NB4 (cell line): ENCODE measurements around the gene STK39.

Experiments
- DNase-seq: peaks from one replicate; pipeline ENCODE4 v3.0.0; 2010; ENCODE audit warnings: low read depth
- H3K4me3 ChIP-seq: one replicate; pipeline ENCODE4 v1.5.1; 2011; ENCODE audit warnings: mild to moderate bottlenecking, low read depth, low read length, moderate library complexity
- MYC ChIP-seq: IDR thresholded peaks from 2 replicates; pipeline ENCODE4 v1.6.1; 2011; ENCODE audit warnings: low read depth, low read length
- POLR2A ChIP-seq: IDR thresholded peaks from 2 replicates; pipeline ENCODE4 v1.6.1; 2011; ENCODE audit warnings: mild to moderate bottlenecking; ENCODE audit not compliant: insufficient read length; ENCODE audit errors: extremely low read depth
- TF ChIP-seq, protein P1 (sequence below): IDR thresholded peaks from one replicate; pipeline ENCODE4 v1.5.1; 2012; ENCODE audit warnings: low read depth, low read length
- TF ChIP-seq, protein P2 (sequence below): IDR thresholded peaks from 2 replicates; pipeline ENCODE4 v1.6.1; 2011; ENCODE audit warnings: low read depth, low read length

Gene STK39

DNA sequence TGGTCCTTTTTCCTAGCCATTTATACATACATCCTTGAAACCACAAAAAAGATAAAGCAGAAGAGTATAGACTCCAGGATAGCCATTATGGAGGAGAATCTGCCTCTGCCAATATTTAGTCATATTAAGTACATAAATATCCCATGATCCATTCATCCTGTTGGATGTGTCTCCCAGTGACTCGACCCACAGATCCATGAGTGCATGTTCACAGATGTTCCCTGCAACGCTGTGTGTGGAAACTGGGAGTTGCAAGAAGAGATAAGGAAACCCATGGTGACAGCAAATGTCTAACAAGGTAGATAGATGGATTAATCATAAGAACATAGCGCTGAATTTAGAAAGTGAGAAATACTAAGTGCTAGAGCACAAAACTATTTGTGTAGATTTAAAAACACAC lies 34.5 kb downstream of the STK39 start:
- TF ChIP-seq, protein P1, sequence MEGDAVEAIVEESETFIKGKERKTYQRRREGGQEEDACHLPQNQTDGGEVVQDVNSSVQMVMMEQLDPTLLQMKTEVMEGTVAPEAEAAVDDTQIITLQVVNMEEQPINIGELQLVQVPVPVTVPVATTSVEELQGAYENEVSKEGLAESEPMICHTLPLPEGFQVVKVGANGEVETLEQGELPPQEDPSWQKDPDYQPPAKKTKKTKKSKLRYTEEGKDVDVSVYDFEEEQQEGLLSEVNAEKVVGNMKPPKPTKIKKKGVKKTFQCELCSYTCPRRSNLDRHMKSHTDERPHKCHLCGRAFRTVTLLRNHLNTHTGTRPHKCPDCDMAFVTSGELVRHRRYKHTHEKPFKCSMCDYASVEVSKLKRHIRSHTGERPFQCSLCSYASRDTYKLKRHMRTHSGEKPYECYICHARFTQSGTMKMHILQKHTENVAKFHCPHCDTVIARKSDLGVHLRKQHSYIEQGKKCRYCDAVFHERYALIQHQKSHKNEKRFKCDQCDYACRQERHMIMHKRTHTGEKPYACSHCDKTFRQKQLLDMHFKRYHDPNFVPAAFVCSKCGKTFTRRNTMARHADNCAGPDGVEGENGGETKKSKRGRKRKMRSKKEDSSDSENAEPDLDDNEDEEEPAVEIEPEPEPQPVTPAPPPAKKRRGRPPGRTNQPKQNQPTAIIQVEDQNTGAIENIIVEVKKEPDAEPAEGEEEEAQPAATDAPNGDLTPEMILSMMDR = no peak
- TF ChIP-seq POLR2A = no peak
- no peak for TF ChIP-seq MYC
- no peak for DNase-seq
- no peak overlapping the region for H3K4me3 ChIP-seq

DNA sequence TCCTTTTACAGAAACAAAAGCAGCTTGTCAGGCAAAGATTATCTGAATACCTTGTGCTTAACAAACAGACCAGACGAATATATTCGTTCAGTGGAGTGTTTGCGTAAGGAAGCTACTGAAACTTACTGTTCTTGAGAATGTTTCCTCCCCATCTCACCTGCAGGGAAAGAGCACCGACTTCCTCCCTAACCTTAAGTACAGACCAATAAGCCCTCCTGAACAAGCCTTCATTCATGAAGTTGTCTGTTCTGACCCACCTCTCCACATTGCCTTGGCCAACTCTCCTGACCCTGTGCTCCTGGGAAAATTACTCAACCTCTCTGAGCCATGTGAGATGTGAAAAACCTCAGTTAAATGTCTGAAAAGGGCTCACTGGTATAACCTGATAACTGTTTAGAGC lies 35.2 kb downstream of the STK39 start:
- no peak overlapping the region for H3K4me3 ChIP-seq
- TF ChIP-seq POLR2A (no peak), MYC (no peak)
- TF ChIP-seq, protein P1 = no peak
- TF ChIP-seq, protein P2, sequence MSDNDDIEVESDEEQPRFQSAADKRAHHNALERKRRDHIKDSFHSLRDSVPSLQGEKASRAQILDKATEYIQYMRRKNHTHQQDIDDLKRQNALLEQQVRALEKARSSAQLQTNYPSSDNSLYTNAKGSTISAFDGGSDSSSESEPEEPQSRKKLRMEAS = no peak
- DNase-seq = no peak

DNA sequence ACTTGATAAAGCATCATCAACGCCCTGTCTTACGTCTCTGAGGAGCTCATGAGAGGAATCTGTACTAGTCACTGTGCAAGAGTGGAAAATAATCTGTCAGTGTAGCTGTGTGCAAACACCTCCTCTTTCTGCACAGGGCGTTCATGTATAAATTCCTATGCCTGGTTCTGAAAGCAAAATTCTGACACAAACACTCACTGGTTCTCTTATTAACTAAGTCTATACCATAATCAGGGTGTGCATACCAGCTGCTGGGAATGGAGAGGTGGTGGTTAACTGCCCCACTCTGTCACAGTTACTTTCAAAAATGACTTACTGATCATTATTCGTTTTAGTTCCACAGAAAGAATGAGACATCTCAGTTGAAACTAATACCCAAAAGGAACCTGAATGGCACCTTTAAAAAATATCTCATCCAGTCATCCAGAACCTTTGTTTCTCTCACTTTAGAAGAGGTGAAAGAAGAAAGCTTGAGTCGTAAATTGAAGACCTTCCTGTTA lies 35.7 kb downstream of the STK39 start:
- TF ChIP-seq, protein P1 = no peak
- TF ChIP-seq MYC = no peak
- no peak for TF ChIP-seq POLR2A
- DNase-seq = no peak
- H3K4me3 ChIP-seq = no peak overlapping the region

DNA sequence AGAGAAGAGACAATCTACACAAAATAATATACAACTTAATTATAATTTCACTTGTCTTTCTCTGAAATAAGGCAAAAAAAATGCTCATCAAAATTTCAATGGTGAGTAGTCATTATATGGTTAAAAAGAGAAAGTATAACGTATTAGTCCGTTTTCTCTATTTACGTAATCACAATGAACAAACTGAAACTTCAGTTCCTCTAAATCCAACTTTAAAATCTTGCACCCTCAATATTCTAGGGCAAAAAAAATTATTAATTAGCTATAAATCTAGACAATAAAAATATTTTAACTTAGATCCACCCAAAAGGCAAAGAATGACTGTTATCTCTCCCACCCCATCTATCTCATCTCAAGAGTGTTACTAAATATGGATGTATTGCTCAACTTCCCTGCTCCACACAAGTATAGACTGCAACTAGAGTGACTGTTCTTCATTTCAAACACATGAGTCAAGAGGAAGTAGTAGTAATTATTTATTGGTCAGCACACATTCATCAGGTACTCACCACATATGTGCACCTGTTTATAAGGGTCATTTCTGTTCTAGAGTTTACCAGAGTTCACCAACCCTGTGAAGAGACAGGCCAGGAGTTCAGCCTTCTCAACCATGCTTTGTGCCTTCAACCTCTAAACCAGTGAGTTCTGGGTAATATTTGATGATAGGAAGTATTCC lies 36.4 kb downstream of the STK39 start:
- peak; percentile 93 for DNase-seq

DNA sequence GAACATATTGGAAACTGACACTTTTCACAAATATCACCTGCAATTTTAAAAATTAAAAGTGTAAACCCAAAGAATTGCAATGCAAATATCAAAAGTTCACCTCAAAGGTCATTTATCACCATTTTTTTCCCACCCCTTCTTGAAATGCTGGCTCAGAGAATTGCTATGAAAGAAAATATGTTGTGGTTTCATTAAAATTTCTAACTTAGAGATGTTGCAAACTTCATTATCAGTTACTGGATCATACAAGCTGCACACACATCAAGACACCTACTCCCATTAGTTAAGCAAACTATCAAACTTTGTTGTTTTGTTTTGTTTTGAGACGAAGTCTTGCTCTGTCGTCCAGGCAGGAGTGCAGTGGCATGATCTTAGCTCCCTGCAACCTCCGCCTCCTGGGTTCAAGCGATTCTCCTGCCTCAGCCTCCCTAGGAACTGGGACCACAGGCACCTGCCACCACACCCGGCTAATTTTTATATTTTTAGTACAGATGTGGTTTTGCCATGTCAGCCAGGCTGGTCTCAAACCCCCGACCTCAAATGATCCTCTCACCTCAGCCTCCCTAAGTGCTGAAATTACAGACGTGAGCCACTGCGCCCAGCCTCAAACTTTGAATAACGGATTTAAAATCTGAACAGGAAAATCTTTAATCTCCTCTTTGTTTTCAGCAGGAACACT lies 37.0 kb downstream of the STK39 start:
- peak overlapping the region; percentile 64 for H3K4me3 ChIP-seq
- no peak for TF ChIP-seq POLR2A
- TF ChIP-seq, protein P2 = no peak
- TF ChIP-seq, protein P1 = no peak
- DNase-seq = peak; percentile 64

More for the DNA sequence above, 36.4 kb downstream of the STK39 start:
- no peak for TF ChIP-seq POLR2A
- TF ChIP-seq, protein P1 = no peak
- 0 out of 2 replicates have a peak, but pooled peaks have one; percentile 10 for TF ChIP-seq MYC
- TF ChIP-seq, protein P2 = 0 out of 2 replicates have a peak, but pooled peaks have one; percentile 5
- H3K4me3 ChIP-seq = peak overlapping the region; percentile 64

DNA sequence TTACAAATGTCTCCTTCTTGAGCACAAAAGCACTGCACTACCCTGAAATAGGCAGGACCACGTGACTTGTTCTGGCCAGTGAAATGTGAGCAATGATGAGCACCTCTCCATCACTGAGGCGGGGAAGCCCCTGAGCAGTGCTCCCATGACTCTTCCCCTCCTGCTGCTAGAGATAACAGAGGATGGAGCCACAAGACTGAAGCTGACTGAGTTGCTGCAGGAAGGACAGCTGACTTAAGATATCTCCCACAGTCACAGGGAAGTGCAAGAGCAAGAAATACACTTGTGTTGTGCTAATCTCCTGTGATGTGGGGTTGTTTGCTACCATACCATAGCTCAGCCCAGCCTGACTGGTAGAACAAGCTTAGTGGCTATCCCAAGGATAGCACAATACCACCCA lies 38.7 kb downstream of the STK39 start:
- H3K4me3 ChIP-seq = no peak overlapping the region
- DNase-seq = no peak
- TF ChIP-seq, protein P2 = no peak
- no peak for TF ChIP-seq POLR2A
- no peak for TF ChIP-seq MYC
- TF ChIP-seq, protein P1 = no peak
